ENCODE data around the gene DNAJC16.

DNAJC16 gene

GRCh38 chr1:15524283-15525049 is 2.2 kb upstream of the DNAJC16 start:
- TF ChIP-seq POLR2AphosphoS5 (IDR thresholded peaks at IDR 0.05; ENCODE audit: low read depth, low read length) (no peak), TAF1 (IDR thresholded peaks at IDR 0.05; ENCODE audit: borderline replicate concordance, low read depth, low read length) (no peak), POLR2A (IDR thresholded peaks at IDR 0.05; ENCODE audit: low read depth, low read length) (no peak)
- FAIRE-seq = peak; percentile 96

GRCh38 chr1:15525050-15526020 is 1.3 kb upstream of the DNAJC16 start:
- DNase-seq (ENCODE audit: insufficient read length) = peak; percentile 78
- no peak for FAIRE-seq
- TF ChIP-seq POLR2A (IDR thresholded peaks at IDR 0.05; ENCODE audit: low read depth, low read length) (no peak), POLR2AphosphoS5 (IDR thresholded peaks at IDR 0.05; ENCODE audit: low read depth, low read length) (no peak), TAF1 (IDR thresholded peaks at IDR 0.05; ENCODE audit: borderline replicate concordance, low read depth, low read length) (no peak)

More at GRCh38 chr1:15524283-15525049, 2.2 kb upstream of the DNAJC16 start:
- peak; percentile 87 for DNase-seq (ENCODE audit: insufficient read length)

- DNase-seq (ENCODE audit: insufficient read length) = no peak
- TF ChIP-seq POLR2A (IDR thresholded peaks at IDR 0.05; ENCODE audit: low read depth, low read length) = no peak
- TF ChIP-seq TAF1 (IDR thresholded peaks at IDR 0.05; ENCODE audit: borderline replicate concordance, low read depth, low read length) = no peak
- TF ChIP-seq POLR2AphosphoS5 (IDR thresholded peaks at IDR 0.05; ENCODE audit: low read depth, low read length) = no peak
- FAIRE-seq = no peak
Observed at GRCh38 chr1:15526021-15526489, 593 bp upstream of the DNAJC16 start.

- TF ChIP-seq TAF1 (IDR thresholded peaks at IDR 0.05; ENCODE audit: borderline replicate concordance, low read depth, low read length) = no peak
- no peak for TF ChIP-seq POLR2AphosphoS5 (IDR thresholded peaks at IDR 0.05; ENCODE audit: low read depth, low read length)
- no peak for TF ChIP-seq POLR2A (IDR thresholded peaks at IDR 0.05; ENCODE audit: low read depth, low read length)
- no peak for FAIRE-seq
- no peak for DNase-seq (ENCODE audit: insufficient read length)
Observed at GRCh38 chr1:15531003-15531402, 4.4 kb downstream of the DNAJC16 start.

GRCh38 chr1:15531682-15532081 is 5.0 kb downstream of the DNAJC16 start:
- no peak for DNase-seq (ENCODE audit: insufficient read length)
- TF ChIP-seq POLR2A (IDR thresholded peaks at IDR 0.05; ENCODE audit: low read depth, low read length) (no peak), POLR2AphosphoS5 (IDR thresholded peaks at IDR 0.05; ENCODE audit: low read depth, low read length) (no peak), TAF1 (IDR thresholded peaks at IDR 0.05; ENCODE audit: borderline replicate concordance, low read depth, low read length) (no peak)
- FAIRE-seq = no peak

- TF ChIP-seq TAF1 (IDR thresholded peaks at IDR 0.05; ENCODE audit: borderline replicate concordance, low read depth, low read length) (no peak), POLR2A (IDR thresholded peaks at IDR 0.05; ENCODE audit: low read depth, low read length) (no peak), POLR2AphosphoS5 (IDR thresholded peaks at IDR 0.05; ENCODE audit: low read depth, low read length) (no peak)
- DNase-seq (ENCODE audit: insufficient read length) (no peak), FAIRE-seq (no peak)
Observed at GRCh38 chr1:15538771-15539170, 12.1 kb downstream of the DNAJC16 start.

GRCh38 chr1:15540186-15540585 is 13.5 kb downstream of the DNAJC16 start:
- DNase-seq (ENCODE audit: insufficient read length) (no peak), FAIRE-seq (no peak)
- TF ChIP-seq POLR2A (IDR thresholded peaks at IDR 0.05; ENCODE audit: low read depth, low read length) (no peak), POLR2AphosphoS5 (IDR thresholded peaks at IDR 0.05; ENCODE audit: low read depth, low read length) (no peak), TAF1 (IDR thresholded peaks at IDR 0.05; ENCODE audit: borderline replicate concordance, low read depth, low read length) (no peak)

GRCh38 chr1:15541231-15541792 is 14.7 kb downstream of the DNAJC16 start:
- DNase-seq (ENCODE audit: insufficient read length) (no peak), FAIRE-seq (no peak)
- TF ChIP-seq POLR2A (IDR thresholded peaks at IDR 0.05; ENCODE audit: low read depth, low read length) = no peak
- no peak for TF ChIP-seq POLR2AphosphoS5 (IDR thresholded peaks at IDR 0.05; ENCODE audit: low read depth, low read length)
- TF ChIP-seq TAF1 (IDR thresholded peaks at IDR 0.05; ENCODE audit: borderline replicate concordance, low read depth, low read length) = no peak

GRCh38 chr1:15542388-15543250 is 16.0 kb downstream of the DNAJC16 start:
- DNase-seq (ENCODE audit: insufficient read length) (no peak), FAIRE-seq (no peak)
- no peak for TF ChIP-seq POLR2A (IDR thresholded peaks at IDR 0.05; ENCODE audit: low read depth, low read length)
- no peak for TF ChIP-seq POLR2AphosphoS5 (IDR thresholded peaks at IDR 0.05; ENCODE audit: low read depth, low read length)
- TF ChIP-seq TAF1 (IDR thresholded peaks at IDR 0.05; ENCODE audit: borderline replicate concordance, low read depth, low read length) = no peak

- FAIRE-seq = no peak
- TF ChIP-seq POLR2A (IDR thresholded peaks at IDR 0.05; ENCODE audit: low read depth, low read length) (no peak), TAF1 (IDR thresholded peaks at IDR 0.05; ENCODE audit: borderline replicate concordance, low read depth, low read length) (no peak), POLR2AphosphoS5 (IDR thresholded peaks at IDR 0.05; ENCODE audit: low read depth, low read length) (no peak)
- no peak for DNase-seq (ENCODE audit: insufficient read length)
Observed at GRCh38 chr1:15543251-15543588, 16.6 kb downstream of the DNAJC16 start.

All from GM12892 (cell line).